ENCODE results near the gene ARMH3. TPM values are rescaled to one million over a fixed set of nuclear protein-coding genes. Genes with fewer than 3 reads are reported as not detected.

ARMH3 gene
- total and polyA plus RNA-seq, 10 of the 15 experiments (the other 5 are each of a cell fraction or from before 2014, with no cell fraction given) = 13.0 to 33.0 (median 16.4) TPM

DNA sequence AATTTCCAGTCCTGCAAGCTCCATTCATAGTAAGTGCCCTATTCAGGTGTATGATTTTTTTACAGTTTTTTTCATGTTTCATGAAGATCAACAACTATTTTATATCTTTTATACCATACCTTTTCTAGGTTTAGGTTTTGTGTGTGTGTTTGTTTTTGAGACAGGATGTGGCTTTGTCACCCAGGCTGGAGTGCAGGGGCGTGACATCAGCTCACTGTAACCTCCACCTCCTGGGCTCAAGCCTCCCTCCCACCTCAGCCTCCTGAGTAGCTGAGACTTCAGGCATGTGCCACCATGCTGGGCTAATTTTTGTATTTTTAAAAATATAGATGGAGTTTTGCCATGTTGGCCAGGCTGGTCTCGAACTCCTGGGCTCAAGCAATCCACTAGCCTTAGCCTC is 35.0 kb downstream of the ARMH3 start:
- SMC1A ChIA-PET (ENCODE audit: uncharacterized antibody, unreplicated experiment) = interaction anchor here (1.0 to 1.5 kb wide), 3 partner anchors 9 to 52 kb away, joined by 3 to 4 read pairs (median 3); no protein-coding TSS in a partner anchor
- Histone ChIP-seq H3K36me3 (ENCODE audit: control insufficient read depth in 2 of 2, insufficient read depth in 2 of 2, low read length in 1 of 2) (peaks cover 0 to 10% of the 10 kb centered on the region in 2 experiments; a peak in 3 of 4 replicates), H3K9me3 (replicated peaks; ENCODE audit: control insufficient read depth, insufficient read depth, low read length) (no peaks in the 10 kb centered on the region; the same call in 2 of the 3 replicates), H4K20me1 (ENCODE audit: control insufficient read depth, insufficient read depth) (no peaks in the 10 kb centered on the region), H3K4me1 (ENCODE audit: control insufficient read depth, insufficient read depth, low read length) (no peaks in the 10 kb centered on the region), H3K9ac (ENCODE audit: control insufficient read depth, insufficient read depth, low read length) (no peak overlapping the region), H2AFZ (ENCODE audit: control insufficient read depth, low read depth, low read length) (no peak overlapping the region), H3K27me3 (replicated peaks in 1 of 2; ENCODE audit: control insufficient read depth in 2 of 2, insufficient read depth in 2 of 2, low read length in 1 of 2) (no peaks in the 10 kb centered on the region), H3K27ac (ENCODE audit: control insufficient read depth, insufficient read depth) (no peak overlapping the region), H3K4me3 (no peak overlapping the region), H3K4me2 (ENCODE audit: control insufficient read depth, insufficient read depth) (no peak overlapping the region), H3K79me2 (ENCODE audit: control insufficient read depth, insufficient read depth, low read length) (no peaks in the 10 kb centered on the region)
- CTCF ChIA-PET = interaction anchor here (0.7 to 2.7 kb wide), 2 partner anchors 11 to 144 kb away, joined by 3 to 24 read pairs; no protein-coding TSS in a partner anchor
- RAD21 ChIA-PET (ENCODE audit: unreplicated experiment) = no interaction called here
- POLR2A ChIA-PET = no interaction called here
- intact Hi-C loops (cut with micrococcal nuclease; ENCODE audit: unreplicated experiment) = no loop called here
- WGBS (ENCODE audit: insufficient coverage, insufficient replicate concordance, low lambda C conversion rate, missing lambda C conversion rate) = 96% methylated on average over 2 of the region's 2 CpGs
- ATAC-seq = no peak
- in situ Hi-C loops (cut with MboI) = no loop called here
- DNase-seq (ENCODE audit: low read depth, low spot score) = no peak
- no peak for TF ChIP-seq SUZ12 (IDR thresholded peaks at IDR 0.05; ENCODE audit: unreplicated experiment)
- TF ChIP-seq, protein P1, sequence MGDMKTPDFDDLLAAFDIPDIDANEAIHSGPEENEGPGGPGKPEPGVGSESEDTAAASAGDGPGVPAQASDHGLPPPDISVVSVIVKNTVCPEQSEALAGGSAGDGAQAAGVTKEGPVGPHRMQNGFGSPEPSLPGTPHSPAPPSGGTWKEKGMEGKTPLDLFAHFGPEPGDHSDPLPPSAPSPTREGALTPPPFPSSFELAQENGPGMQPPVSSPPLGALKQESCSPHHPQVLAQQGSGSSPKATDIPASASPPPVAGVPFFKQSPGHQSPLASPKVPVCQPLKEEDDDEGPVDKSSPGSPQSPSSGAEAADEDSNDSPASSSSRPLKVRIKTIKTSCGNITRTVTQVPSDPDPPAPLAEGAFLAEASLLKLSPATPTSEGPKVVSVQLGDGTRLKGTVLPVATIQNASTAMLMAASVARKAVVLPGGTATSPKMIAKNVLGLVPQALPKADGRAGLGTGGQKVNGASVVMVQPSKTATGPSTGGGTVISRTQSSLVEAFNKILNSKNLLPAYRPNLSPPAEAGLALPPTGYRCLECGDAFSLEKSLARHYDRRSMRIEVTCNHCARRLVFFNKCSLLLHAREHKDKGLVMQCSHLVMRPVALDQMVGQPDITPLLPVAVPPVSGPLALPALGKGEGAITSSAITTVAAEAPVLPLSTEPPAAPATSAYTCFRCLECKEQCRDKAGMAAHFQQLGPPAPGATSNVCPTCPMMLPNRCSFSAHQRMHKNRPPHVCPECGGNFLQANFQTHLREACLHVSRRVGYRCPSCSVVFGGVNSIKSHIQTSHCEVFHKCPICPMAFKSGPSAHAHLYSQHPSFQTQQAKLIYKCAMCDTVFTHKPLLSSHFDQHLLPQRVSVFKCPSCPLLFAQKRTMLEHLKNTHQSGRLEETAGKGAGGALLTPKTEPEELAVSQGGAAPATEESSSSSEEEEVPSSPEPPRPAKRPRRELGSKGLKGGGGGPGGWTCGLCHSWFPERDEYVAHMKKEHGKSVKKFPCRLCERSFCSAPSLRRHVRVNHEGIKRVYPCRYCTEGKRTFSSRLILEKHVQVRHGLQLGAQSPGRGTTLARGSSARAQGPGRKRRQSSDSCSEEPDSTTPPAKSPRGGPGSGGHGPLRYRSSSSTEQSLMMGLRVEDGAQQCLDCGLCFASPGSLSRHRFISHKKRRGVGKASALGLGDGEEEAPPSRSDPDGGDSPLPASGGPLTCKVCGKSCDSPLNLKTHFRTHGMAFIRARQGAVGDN (IDR thresholded peaks at IDR 0.05) = no peak
- no peak for TF ChIP-seq FOXK2 (IDR thresholded peaks at IDR 0.05)
- no peak for TF ChIP-seq SRF (IDR thresholded peaks at IDR 0.05; ENCODE audit: low read depth in 2 of 2, low read length in 2 of 2)
- TF ChIP-seq ZNF274 (IDR thresholded peaks at IDR 0.05; ENCODE audit: insufficient read depth, insufficient read length) = no peak
- no peak for TF ChIP-seq YBX1 (IDR thresholded peaks at IDR 0.05)
- no peak for TF ChIP-seq IKZF1 (conservative IDR thresholded peaks at IDR 0.05)
- BruUV-seq (replicated peaks) = no TSS peak
- no peak for FAIRE-seq
